HepG2 (cell line): ENCODE results near the gene ARTN. TPM values are rescaled to one million over a fixed set of nuclear protein-coding genes. Genes with fewer than 3 reads are reported as not detected.

ENCODE experiments used
- GTF3A ChIP-seq: sonication (generic); formaldehyde crosslinking; conservative IDR thresholded peaks from 2 replicates; pipeline ENCODE4 v1.4.0; 2020; ENCODE audit warnings: mild to moderate bottlenecking, missing genetic modification reagents
- JUN ChIP-seq: sonication (generic); formaldehyde crosslinking; IDR thresholded peaks from 2 replicates; pipeline ENCODE4 v1.4.0; 2020; ENCODE audit warnings: mild to moderate bottlenecking, missing genetic modification reagents
- SRSF9 ChIP-seq: fragments of 200-400 bp; formaldehyde crosslinking; IDR thresholded peaks from 2 replicates; pipeline ENCODE4 v1.6.1; 2018; ENCODE audit warnings: borderline replicate concordance, mild to moderate bottlenecking, low read depth, low read length; ENCODE audit not compliant: insufficient read depth, poor library complexity, severe bottlenecking
- TCF7 ChIP-seq: sonication (generic); IDR thresholded peaks from 2 replicates; pipeline ENCODE4 v1.6.1; 2016; ENCODE audit warnings: antibody characterized with exemption, low read depth
- ZFP62 ChIP-seq: sonication (generic); formaldehyde crosslinking; IDR thresholded peaks from 2 replicates; pipeline ENCODE4 v1.4.0; 2020; ENCODE audit warnings: missing genetic modification reagents
- ZNF274 ChIP-seq: sonication (generic); formaldehyde crosslinking; IDR thresholded peaks from 2 replicates; pipeline ENCODE4 v1.5.1; 2020; ENCODE audit warnings: mild to moderate bottlenecking, missing genetic modification reagents
- ZNF550 ChIP-seq: sonication (generic); formaldehyde crosslinking; IDR thresholded peaks from 2 replicates; pipeline ENCODE4 v1.4.0; 2020; ENCODE audit warnings: mild to moderate bottlenecking, missing genetic modification reagents, borderline replicate concordance
- polyA plus RNA-seq, 8 experiments: library from polyadenylated mRNA; depleted of rRNA in 3 of 8; stranded (reverse) in 7 of 8; unstranded in 1 of 8; fragments of >200 nt; fragmentation: Illumina TruSeq in 4 of 8; extraction: Trizol in 4 of 8; gene quantifications; 2 replicates each; pipeline versions ENCODE4 v1.2.1 to v1.2.3, GENCODE V29; 2011 to 2016; ENCODE audit warnings: low read depth in 4 of 8, missing spikeins in 1 of 8, mixed read lengths in 1 of 8; ENCODE audit not compliant: insufficient read depth in 1 of 8
- total RNA-seq, 5 experiments: library from RNA; depleted of rRNA; stranded (reverse); fragments of >200 nt; fragmentation: Illumina TruSeq; extraction: Trizol; gene quantifications; 2 replicates each; pipeline ENCODE4 v1.2.3, GENCODE V29; 2016; ENCODE audit warnings: low read depth in 1 of 5
- TF ChIP-seq, protein P1 (sequence below): sonication (generic); formaldehyde crosslinking; IDR thresholded peaks from 2 replicates; pipeline ENCODE4 v1.5.1; 2020; ENCODE audit warnings: missing genetic modification reagents, mild to moderate bottlenecking, borderline replicate concordance
- TF ChIP-seq, protein P2 (sequence below): sonication (generic); formaldehyde crosslinking; IDR thresholded peaks from 2 replicates; pipeline ENCODE4 v1.5.0; 2020; ENCODE audit warnings: mild to moderate bottlenecking, missing genetic modification reagents, borderline replicate concordance
- TF ChIP-seq, protein P3 (sequence below): sonication (generic); formaldehyde crosslinking; IDR thresholded peaks from 2 replicates; pipeline ENCODE4 v1.5.1; 2020; ENCODE audit warnings: missing genetic modification reagents, mild to moderate bottlenecking, borderline replicate concordance
- TF ChIP-seq, protein P4 (sequence below): sonication (generic); formaldehyde crosslinking; IDR thresholded peaks from 2 replicates; pipeline ENCODE4 v1.4.0; 2020; ENCODE audit warnings: missing genetic modification reagents, borderline replicate concordance
- TF ChIP-seq, protein P5 (sequence below): sonication (generic); formaldehyde crosslinking; IDR thresholded peaks from 2 replicates; pipeline ENCODE4 v1.4.0; 2020; ENCODE audit warnings: missing genetic modification reagents

The ARTN gene
- total and polyA plus RNA-seq, 2 of the 13 experiments (the other 11 are each of a cell fraction or from before 2014, with no cell fraction given) = 0.11 to 0.62 TPM

DNA sequence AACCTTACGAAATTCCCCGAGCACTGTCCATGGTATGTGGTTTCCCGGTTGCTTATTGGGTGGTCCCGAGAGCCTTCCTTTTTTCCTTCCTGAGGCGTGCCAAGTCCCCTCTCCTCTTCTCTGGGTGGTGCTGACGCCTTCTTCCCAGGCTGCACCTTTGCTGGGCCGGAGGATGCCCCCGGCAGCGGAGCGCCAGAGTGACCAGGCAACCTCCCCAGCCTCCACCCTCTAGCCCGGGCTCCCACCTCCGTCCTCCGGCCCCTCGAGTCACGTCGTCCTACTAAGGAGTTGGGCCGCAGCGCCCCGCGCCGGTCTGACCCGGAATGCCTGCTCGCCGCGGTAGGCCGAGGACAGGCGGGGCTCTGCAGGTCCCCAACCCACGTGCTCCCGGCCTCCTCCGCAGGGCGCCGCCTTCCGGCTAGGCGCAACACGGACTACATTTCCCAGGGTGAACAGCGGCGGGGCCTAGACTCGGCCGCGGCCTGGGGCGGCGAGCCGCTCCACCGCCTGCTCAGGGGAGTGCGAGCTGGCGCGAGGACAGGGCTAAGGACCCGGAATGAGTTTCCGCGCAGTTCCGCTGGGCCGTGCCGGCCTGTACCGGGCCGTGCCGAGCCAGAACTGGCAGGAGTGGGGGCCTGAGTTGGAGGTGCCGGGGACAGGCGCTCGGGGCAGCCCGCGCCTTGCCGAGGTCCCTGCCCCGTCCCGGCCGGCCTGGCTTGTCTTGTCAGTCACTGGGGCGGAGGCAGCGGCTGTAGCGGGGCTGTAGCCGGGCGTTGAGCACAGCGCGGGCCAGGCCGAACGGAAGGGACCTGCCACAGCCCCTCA, 12.8 kb downstream of the ARTN start, which contains the start of gene IPO13 (continued):
- TF ChIP-seq, protein P1, sequence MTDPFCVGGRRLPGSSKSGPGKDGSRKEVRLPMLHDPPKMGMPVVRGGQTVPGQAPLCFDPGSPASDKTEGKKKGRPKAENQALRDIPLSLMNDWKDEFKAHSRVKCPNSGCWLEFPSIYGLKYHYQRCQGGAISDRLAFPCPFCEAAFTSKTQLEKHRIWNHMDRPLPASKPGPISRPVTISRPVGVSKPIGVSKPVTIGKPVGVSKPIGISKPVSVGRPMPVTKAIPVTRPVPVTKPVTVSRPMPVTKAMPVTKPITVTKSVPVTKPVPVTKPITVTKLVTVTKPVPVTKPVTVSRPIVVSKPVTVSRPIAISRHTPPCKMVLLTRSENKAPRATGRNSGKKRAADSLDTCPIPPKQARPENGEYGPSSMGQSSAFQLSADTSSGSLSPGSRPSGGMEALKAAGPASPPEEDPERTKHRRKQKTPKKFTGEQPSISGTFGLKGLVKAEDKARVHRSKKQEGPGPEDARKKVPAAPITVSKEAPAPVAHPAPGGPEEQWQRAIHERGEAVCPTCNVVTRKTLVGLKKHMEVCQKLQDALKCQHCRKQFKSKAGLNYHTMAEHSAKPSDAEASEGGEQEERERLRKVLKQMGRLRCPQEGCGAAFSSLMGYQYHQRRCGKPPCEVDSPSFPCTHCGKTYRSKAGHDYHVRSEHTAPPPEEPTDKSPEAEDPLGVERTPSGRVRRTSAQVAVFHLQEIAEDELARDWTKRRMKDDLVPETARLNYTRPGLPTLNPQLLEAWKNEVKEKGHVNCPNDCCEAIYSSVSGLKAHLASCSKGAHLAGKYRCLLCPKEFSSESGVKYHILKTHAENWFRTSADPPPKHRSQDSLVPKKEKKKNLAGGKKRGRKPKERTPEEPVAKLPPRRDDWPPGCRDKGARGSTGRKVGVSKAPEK = no peak
- peak; percentile 99 for TF ChIP-seq GTF3A
- TF ChIP-seq SRSF9 = no peak
- TF ChIP-seq, protein P2, sequence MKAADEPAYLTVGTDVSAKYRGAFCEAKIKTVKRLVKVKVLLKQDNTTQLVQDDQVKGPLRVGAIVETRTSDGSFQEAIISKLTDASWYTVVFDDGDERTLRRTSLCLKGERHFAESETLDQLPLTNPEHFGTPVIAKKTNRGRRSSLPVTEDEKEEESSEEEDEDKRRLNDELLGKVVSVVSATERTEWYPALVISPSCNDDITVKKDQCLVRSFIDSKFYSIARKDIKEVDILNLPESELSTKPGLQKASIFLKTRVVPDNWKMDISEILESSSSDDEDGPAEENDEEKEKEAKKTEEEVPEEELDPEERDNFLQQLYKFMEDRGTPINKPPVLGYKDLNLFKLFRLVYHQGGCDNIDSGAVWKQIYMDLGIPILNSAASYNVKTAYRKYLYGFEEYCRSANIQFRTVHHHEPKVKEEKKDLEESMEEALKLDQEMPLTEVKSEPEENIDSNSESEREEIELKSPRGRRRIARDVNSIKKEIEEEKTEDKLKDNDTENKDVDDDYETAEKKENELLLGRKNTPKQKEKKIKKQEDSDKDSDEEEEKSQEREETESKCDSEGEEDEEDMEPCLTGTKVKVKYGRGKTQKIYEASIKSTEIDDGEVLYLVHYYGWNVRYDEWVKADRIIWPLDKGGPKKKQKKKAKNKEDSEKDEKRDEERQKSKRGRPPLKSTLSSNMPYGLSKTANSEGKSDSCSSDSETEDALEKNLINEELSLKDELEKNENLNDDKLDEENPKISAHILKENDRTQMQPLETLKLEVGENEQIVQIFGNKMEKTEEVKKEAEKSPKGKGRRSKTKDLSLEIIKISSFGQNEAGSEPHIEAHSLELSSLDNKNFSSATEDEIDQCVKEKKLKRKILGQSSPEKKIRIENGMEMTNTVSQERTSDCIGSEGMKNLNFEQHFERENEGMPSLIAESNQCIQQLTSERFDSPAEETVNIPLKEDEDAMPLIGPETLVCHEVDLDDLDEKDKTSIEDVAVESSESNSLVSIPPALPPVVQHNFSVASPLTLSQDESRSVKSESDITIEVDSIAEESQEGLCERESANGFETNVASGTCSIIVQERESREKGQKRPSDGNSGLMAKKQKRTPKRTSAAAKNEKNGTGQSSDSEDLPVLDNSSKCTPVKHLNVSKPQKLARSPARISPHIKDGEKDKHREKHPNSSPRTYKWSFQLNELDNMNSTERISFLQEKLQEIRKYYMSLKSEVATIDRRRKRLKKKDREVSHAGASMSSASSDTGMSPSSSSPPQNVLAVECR (CRISPR knock-in tag) = peak; percentile 98
- TF ChIP-seq, protein P3, sequence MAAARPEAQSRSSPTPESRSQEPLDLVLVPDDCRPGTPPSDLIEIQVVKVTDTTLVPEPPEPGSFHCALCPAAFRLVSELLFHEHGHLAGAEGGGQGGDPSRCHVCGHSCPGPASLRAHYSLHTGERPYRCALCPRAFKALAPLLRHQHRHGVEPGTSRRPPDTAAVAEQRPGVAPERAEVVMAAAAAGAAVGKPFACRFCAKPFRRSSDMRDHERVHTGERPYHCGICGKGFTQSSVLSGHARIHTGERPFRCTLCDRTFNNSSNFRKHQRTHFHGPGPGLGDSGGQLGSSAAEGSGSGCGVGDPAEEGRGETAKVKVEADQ (CRISPR knock-in tag) = peak; percentile 37; the same call in 1 of the 2 replicates
- no peak for TF ChIP-seq TCF7
- TF ChIP-seq, protein P4, sequence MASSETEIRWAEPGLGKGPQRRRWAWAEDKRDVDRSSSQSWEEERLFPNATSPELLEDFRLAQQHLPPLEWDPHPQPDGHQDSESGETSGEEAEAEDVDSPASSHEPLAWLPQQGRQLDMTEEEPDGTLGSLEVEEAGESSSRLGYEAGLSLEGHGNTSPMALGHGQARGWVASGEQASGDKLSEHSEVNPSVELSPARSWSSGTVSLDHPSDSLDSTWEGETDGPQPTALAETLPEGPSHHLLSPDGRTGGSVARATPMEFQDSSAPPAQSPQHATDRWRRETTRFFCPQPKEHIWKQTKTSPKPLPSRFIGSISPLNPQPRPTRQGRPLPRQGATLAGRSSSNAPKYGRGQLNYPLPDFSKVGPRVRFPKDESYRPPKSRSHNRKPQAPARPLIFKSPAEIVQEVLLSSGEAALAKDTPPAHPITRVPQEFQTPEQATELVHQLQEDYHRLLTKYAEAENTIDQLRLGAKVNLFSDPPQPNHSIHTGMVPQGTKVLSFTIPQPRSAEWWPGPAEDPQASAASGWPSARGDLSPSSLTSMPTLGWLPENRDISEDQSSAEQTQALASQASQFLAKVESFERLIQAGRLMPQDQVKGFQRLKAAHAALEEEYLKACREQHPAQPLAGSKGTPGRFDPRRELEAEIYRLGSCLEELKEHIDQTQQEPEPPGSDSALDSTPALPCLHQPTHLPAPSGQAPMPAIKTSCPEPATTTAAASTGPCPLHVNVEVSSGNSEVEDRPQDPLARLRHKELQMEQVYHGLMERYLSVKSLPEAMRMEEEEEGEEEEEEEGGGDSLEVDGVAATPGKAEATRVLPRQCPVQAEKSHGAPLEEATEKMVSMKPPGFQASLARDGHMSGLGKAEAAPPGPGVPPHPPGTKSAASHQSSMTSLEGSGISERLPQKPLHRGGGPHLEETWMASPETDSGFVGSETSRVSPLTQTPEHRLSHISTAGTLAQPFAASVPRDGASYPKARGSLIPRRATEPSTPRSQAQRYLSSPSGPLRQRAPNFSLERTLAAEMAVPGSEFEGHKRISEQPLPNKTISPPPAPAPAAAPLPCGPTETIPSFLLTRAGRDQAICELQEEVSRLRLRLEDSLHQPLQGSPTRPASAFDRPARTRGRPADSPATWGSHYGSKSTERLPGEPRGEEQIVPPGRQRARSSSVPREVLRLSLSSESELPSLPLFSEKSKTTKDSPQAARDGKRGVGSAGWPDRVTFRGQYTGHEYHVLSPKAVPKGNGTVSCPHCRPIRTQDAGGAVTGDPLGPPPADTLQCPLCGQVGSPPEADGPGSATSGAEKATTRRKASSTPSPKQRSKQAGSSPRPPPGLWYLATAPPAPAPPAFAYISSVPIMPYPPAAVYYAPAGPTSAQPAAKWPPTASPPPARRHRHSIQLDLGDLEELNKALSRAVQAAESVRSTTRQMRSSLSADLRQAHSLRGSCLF (CRISPR knock-in tag) = no peak
- TF ChIP-seq ZNF550 = peak; percentile 55; the same call in 1 of the 2 replicates
- peak; percentile 90 for TF ChIP-seq ZNF274
- TF ChIP-seq JUN (CRISPR knock-in tag) = 0 out of 2 replicates have a peak, but pooled peaks have one; percentile 11
- TF ChIP-seq, protein P5, sequence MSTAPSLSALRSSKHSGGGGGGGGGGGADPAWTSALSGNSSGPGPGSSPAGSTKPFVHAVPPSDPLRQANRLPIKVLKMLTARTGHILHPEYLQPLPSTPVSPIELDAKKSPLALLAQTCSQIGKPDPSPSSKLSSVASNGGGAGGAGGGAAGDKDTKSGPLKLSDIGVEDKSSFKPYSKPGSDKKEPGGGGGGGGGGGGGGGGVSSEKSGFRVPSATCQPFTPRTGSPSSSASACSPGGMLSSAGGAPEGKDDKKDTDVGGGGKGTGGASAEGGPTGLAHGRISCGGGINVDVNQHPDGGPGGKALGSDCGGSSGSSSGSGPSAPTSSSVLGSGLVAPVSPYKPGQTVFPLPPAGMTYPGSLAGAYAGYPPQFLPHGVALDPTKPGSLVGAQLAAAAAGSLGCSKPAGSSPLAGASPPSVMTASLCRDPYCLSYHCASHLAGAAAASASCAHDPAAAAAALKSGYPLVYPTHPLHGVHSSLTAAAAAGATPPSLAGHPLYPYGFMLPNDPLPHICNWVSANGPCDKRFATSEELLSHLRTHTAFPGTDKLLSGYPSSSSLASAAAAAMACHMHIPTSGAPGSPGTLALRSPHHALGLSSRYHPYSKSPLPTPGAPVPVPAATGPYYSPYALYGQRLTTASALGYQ = no peak
- TF ChIP-seq ZFP62 = no peak
